AG04450 (cell line): ENCODE data around the gene HAPLN2. TPM values are rescaled to one million over a fixed set of nuclear protein-coding genes. Genes with fewer than 3 reads are reported as not detected.
A peak's percentile ranks its signal among the peaks of the same experiment; 100 is the strongest.
"Not testable (repeated sequence)": the region's sequence is repeated elsewhere in the genome, so short reads cannot be mapped to it uniquely, and the experiment has no call there.

Source experiments
- CTCF ChIA-PET: fragments of 300-600, 350-600 bp; formaldehyde crosslinking; extraction: SDS; loops from one replicate; lab custom pipeline; 2022; ENCODE audit warnings: antibody characterized with exemption, inconsistent platforms; lab: Charles Lee
- POLR2A ChIA-PET: fragments of 350-600 bp; formaldehyde crosslinking; extraction: SDS; loops from one replicate; lab custom pipeline; 2021; ENCODE audit warnings: antibody characterized with exemption, inconsistent platforms; lab: Yijun Ruan, JAX
- DNase-seq: peaks from one replicate; pipeline ENCODE4 v3.0.0-alpha.2; 2011; ENCODE audit warnings: low read depth, low spot score
- H3K27ac ChIP-seq: one replicate; pipeline ENCODE4 v1.5.1; 2012; ENCODE audit warnings: low read depth, low read length, control low read depth
- H3K27me3 ChIP-seq: one replicate; pipeline ENCODE4 v1.6.0; 2012; ENCODE audit warnings: low read length; ENCODE audit not compliant: control insufficient read depth, insufficient read depth
- H3K4me3 ChIP-seq: 2 replicates; pipeline ENCODE4 v1.5.1; 2011; ENCODE audit warnings: mild to moderate bottlenecking, low read depth, low read length, control low read depth
- H3K9me3 ChIP-seq: 2 replicates; pipeline ENCODE4 v1.5.1; 2012; ENCODE audit warnings: low read length; ENCODE audit not compliant: control insufficient read depth, insufficient read depth
- CTCF ChIP-seq: IDR thresholded peaks from 2 replicates; pipeline ENCODE4 v1.5.1; 2011; ENCODE audit warnings: low read depth, low read length, control low read depth, inconsistent platforms
- polyA plus RNA-seq: library from polyadenylated mRNA; depleted of rRNA; stranded (reverse); fragments of >200 nt; gene quantifications from 2 replicates; pipeline ENCODE4 v1.2.3, GENCODE V29; 2011

Gene HAPLN2
- polyA plus RNA-seq, 1 experiment, result not detected

- ChIA-PET CTCF (interaction anchor here (0.6 to 1.6 kb wide), 3 partner anchors 122 to 157 kb away, joined by 3 to 4 read pairs (median 4); no protein-coding TSS in a partner anchor), POLR2A (no interaction called here)
- Histone ChIP-seq H3K4me3 (no peak overlapping the region), H3K27me3 (peaks cover 5% of the 10 kb centered on the region), H3K9me3 (no peaks in the 10 kb centered on the region), H3K27ac (no peak overlapping the region)
- DNase-seq, result no peak
- peak; percentile 41 for TF ChIP-seq CTCF
These were observed 16.6 kb upstream of the HAPLN2 start for GRCh38 chr1:156602557-156602993.

- POLR2A ChIA-PET, H3K27ac ChIP-seq, H3K9me3 ChIP-seq, H3K4me3 ChIP-seq, CTCF ChIA-PET, DNase-seq: not testable (repeated sequence)
- peaks cover 16% of the 10 kb centered on the region for H3K27me3 ChIP-seq
These were observed 11.9 kb upstream of the HAPLN2 start for GRCh38 chr1:156607344-156607743.

GRCh38 chr1:156608036-156608674, 11.1 kb upstream of the HAPLN2 start:
- POLR2A ChIA-PET, result interaction anchor here (0.7 kb wide), 1 partner anchor 16 kb away, joined by 3 read pairs; no protein-coding TSS in a partner anchor
- H3K27me3 ChIP-seq, result peaks cover 18% of the 10 kb centered on the region
- H3K9me3 ChIP-seq, result no peaks in the 10 kb centered on the region
- no peak overlapping the region for H3K27ac ChIP-seq
- DNase-seq, result peak; percentile 39
- CTCF ChIA-PET, result interaction anchor here (0.6 to 1.8 kb wide), 20 partner anchors 9 to 223 kb away, joined by 3 to 28 read pairs (median 5); partner anchors contain the start of gene TTC24
- peak; percentile 91 for TF ChIP-seq CTCF
- H3K4me3 ChIP-seq, result no peak overlapping the region

GRCh38 chr1:156608981-156609380, 10.2 kb upstream of the HAPLN2 start:
- no peak for DNase-seq
- Histone ChIP-seq H3K9me3 (no peaks in the 10 kb centered on the region), H3K4me3 (no peak overlapping the region), H3K27ac (no peak overlapping the region), H3K27me3 (peaks cover 18% of the 10 kb centered on the region)
- TF ChIP-seq CTCF, result peak; percentile 63
- POLR2A ChIA-PET, result no interaction called here
- CTCF ChIA-PET, result interaction anchor here (0.5 to 1.8 kb wide), 20 partner anchors 9 to 247 kb away, joined by 3 to 28 read pairs (median 6); partner anchors contain the start of gene TTC24

- peaks cover 23% of the 10 kb centered on the region for H3K27me3 ChIP-seq
- POLR2A ChIA-PET, H3K4me3 ChIP-seq, H3K9me3 ChIP-seq, H3K27ac ChIP-seq, DNase-seq: not testable (repeated sequence)
- CTCF ChIA-PET, result interaction anchor here (0.6 to 1.2 kb wide), 3 partner anchors 17 to 344 kb away, joined by 3 to 5 read pairs (median 5); no protein-coding TSS in a partner anchor
These were observed 9.1 kb upstream of the HAPLN2 start for GRCh38 chr1:156610072-156610471.

- Histone ChIP-seq H3K27me3 (peaks cover 27% of the 10 kb centered on the region), H3K4me3 (no peak overlapping the region), H3K9me3 (no peaks in the 10 kb centered on the region), H3K27ac (no peak overlapping the region)
- no peak for TF ChIP-seq CTCF
- ChIA-PET CTCF (interaction anchor here (0.7 to 4.9 kb wide), 6 partner anchors 12 to 227 kb away, joined by 3 to 25 read pairs (median 7); no protein-coding TSS in a partner anchor), POLR2A (no interaction called here)
- no peak for DNase-seq
These were observed 6.5 kb upstream of the HAPLN2 start for GRCh38 chr1:156612666-156613065.
